GM19328 (cell line): ENCODE data around the gene ADAM19.

ENCODE experiments used
- ATAC-seq: cut with Tn5 transposase; IDR thresholded peaks from one replicate; pipeline ENCODE4 v1.9.1; 2021; ENCODE audit warnings: mild to moderate bottlenecking, moderate library complexity; ENCODE audit not compliant: unreplicated experiment

The ADAM19 gene

DNA sequence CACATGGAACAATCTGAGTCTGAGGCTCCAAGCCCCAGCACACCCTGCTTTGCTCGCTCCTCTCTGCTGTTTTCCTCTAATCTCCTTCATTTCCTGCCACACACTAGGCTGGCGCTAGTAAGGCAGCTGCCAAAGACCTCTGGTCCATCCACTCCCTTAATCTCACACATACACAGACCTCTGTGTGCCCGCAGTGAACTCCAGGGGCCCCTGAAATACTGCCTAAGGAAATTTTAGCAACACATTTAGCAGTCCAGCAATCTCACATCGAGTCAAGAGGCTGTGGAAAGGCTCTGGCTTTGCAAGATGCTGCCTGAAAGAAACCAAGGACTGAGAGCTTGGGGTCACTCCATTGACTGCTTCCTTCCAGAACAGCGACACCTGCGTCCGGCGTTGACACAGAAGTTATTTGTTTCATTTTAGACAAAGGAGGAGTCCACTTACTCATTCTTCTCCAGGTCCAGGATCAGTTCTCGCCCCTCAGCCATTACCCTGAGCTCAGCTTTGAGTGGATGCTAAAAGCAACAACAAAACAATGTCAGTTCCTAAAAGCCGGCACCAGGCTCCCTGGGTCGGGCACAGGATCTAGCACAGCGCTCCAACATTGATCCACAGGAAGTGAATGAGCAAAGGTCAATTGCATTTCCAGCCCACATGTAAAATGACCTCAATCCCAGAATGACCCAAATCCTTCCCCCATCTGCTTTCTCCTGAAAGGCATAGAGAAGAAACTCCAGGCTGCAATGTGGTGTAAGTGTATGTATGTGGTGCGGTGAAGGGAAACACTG is 11.5 kb downstream of the ADAM19 start:
- ATAC-seq = no peak

DNA sequence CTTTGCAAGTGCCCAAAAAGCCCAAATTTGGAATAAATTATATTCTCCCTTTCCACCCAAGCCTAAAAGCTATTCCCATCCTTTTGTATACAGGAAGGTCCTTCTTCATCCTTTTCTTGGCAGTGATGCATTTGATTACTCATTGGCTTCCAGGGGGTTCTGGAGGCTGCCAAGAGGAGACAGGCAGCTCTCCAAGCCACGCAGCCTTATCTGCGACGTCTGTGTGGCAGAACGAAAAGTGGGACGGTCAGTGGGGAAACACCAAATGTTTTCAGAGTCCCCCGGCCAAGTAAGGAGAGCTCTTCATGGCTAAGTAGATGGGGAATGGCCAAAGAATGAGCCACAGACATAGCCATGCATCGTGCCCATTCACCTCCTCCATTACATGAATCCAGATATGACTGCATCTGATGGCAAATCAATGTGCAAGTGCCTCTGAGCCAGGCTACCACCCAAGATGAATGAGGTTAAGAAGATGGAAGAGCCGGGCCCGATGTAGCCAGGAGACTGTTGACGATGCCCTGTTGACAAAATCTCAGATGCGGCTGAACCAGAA is 12.1 kb downstream of the ADAM19 start:
- ATAC-seq = no peak

DNA sequence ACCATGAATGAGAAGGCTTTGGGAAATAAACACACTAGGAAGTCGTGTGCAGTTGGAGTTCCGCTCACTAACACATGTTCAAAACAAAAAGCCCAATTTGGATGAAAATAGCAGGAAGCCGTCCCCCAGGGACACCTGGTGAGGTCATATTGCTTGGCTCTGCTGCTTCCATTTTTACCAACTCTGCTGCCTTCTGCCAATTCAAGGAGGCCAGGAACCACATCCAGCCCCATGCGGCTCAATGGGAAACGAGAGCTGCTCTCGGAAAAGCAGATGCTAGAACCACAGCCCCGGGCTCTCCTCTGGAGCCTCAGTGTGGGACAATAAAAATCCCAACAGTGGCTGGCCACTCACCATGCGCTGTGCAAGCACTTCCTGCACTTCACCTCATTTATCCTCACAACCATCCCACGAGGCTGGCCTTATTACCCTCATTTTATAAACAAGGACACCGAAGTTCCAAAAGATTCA is 13.4 kb downstream of the ADAM19 start:
- no peak for ATAC-seq

DNA sequence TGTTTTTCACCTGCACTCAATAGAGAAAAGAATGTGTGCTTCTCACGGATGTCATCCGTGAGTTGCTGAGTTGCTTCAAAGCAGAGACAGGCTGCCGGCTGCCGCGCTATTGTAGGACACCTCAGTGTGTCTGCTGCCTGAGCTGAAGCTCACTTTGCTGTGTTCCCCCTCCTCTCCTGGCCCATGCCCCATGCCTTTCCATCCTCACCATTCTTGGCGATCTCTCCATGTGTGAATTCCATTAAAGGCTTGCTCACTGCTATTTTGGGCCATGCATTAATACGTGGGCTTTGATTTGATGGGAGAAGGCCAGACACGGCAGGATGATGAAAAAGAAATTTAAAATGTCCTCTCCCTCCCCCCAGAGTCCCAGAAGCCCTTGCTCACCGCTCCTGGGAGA is 14.5 kb downstream of the ADAM19 start:
- ATAC-seq = no peak

DNA sequence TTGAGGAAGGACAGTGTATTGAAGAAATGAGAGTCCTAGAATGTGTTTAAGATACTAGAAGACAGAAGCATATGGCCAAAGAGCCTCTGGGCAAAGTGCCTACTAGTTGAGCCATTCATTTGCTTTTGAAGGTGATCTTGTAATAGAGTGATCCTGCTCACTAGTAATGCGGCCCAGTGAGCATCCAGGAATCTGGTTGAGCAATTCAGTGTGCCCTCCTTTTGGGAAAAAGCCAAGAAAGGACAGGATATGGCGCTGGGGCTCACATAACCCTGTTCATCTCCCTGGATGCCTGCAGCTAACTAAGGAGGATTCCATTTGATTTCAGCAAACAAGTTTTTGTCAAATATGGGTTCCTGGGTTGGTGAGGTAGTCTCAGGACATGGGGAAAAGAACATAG is 16.3 kb downstream of the ADAM19 start:
- ATAC-seq = no peak

DNA sequence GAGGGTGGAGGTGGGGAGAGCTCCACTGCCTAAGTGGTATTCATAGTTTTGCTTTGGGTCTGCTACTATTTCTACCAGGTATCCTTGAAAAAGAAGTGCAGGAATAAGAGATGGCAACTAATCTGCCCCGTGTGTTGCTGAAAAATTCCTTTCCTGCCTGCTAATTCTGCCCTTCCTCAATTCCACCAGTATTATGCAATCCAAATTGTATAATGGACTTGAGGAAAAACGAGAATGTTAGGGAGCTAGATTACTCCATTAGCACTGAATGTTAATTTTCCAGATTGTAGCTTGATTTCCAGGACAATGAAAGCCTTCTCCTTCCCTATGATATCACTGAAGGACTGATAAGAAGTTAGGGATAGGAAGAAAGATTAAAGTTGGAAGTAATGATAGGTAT is 16.9 kb downstream of the ADAM19 start:
- no peak for ATAC-seq

DNA sequence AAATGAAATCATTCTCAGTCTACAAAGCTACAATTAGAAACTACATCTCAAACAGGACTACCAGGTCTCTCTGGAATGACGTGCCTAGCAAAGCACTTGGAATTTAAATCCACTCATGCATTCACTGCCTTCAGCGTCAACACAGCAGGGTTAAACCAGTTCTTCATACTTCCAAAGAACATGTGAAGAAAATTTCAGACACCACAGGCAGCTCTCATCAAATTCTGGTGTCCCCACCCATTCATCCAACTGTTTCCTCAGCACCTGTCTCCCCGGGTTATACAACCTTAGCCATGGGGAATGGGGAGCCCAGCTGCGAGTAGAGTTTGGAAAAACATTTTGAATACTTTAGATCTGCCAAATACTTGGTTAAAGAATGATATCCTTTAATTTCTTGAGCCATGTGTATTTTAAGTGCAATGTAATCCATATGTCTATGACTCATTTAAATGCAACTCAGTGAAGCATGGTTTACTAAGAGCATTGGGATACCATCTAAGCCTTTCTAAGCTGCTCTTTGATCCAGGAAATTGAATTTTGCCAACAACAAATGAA is 17.5 kb downstream of the ADAM19 start:
- ATAC-seq = no peak

DNA sequence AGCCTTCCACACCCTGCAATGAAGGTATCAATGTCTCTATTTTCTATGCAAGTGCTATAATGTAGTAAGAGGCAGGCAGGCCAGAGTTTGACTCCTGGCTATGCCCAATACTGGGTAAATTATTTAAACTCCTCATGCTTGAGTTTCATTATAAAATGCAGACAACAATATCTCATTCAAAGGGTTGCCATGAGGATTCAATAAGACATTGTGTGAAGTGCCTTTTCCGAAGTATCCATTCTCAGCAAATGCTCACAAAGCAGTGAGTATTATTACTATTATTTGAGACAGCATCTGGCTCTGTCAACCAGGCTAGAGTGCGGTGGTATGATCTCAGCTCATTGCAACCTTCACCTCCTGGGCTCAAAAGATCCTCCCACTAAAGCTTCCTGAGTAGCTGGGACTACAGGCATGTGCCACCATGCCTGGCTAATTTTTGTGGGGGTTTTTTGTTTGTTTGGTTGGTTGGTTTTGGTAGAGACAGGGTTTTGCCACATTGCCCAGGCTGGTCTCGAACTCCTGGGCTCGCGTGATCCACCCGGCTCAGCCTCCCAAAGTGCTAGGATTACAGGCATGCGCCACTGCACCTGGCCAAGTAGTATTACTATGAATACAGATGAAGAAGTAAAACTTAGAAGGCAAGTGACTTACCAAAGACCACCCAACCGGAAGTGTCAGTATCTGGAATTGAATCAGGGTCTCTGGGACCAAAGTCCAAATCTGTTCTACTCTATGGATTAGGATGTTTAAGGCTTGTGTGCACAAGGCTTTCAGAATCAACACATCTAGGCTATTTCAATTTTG is 18.8 kb downstream of the ADAM19 start:
- ATAC-seq = no peak

DNA sequence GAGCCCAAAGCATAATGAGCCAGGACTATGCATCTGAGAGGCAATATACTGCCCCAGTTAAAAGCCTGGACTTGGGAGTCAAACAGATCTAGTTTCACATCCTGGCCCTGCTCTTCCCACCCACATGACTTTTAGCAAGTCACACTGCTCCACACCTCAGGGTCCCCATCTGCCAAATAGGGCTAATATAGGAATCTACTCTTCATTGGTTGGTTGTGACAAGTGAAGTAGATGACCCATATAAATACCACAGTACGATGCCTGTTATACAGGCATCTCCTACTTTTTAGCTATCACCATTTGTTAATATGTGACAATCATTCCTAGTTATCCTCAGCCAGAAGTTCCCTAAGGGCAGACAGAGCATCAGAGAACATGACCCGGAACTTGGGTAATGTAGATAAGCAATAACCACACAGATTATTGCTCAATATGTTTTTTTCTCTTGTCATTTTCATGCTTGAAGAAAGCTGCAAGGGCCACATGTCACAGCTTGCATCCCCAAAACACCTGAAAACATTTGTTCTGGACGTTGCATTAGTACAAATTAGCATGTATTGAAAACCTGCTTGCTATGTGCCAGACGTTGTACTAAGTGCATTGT is 20.4 kb downstream of the ADAM19 start:
- ATAC-seq = no peak

DNA sequence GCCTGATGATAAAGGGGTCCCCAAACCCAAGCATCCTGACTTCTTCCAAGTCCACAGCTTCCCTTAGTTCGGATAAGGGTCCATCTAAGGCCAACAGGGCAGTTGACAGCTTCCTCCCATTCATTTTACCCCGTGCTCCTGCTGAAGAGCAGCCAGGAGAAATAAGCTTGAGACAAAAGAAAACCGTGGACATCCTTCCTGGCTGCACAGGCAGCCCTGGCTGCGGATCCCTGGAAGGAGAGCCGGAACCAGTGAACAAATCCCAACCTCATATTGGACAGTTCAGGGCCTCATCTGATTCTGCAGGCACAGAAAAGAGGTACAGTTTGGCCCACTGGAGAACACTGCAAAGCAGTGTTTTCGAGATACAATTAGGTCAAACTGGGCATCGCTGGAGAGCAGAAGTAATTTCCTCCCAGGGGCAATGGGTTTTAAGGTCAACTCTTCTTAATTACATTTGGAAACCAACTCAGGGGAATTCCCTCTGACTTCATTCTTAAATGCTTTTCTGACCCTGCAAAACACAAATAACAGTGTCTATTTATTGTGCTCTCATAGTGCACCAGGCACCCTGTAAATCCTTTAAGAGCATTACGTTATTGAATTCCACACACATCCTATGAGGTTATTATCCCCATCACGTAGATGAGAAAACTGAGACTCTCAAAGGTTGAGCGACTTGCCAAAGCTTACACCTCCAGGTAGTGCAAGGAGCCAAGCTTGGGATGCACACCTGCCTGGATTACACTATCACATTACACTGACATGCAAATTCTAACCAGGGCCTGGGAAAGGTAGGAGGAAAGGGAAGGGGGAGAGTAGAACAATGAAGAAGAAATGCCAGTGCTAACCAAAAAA is 21.2 kb downstream of the ADAM19 start:
- no peak for ATAC-seq

DNA sequence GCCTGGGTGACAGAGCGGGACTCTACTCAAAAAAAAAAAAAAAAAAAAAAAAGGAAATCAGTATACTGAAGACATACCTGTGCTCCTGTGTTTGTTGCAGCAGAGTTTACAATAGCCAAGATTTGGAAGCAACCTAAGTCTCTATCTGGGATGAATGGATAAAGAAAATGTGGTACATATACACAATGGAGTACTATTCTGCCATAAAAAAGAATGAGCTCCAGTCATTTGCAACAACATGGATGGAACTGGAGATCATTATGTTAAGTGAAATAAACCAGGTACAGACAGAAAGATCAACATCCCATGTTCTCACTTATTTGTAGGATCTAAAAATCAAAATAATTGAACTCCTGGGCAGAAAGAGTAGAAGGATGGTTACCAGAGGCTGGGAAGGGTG is 22.9 kb downstream of the ADAM19 start:
- no peak for ATAC-seq

DNA sequence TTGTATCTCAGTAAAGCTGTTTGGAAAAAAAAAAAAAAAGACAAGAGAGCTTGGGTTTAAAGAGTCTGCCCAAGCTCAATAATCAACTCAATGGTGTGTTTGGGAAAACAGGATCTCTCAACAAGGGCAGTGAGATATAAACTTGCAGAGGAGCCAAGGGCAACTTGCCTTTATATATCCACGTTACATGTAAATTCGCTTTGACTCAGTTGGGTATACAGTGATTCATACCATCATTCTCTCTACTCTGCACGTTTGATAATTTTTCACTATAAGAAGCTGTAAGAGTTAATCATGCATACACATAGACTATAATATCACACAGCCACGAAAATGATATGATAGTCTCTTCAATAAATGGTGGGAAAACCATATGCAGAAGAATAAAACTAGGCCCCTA is 24.9 kb downstream of the ADAM19 start:
- no peak for ATAC-seq

DNA sequence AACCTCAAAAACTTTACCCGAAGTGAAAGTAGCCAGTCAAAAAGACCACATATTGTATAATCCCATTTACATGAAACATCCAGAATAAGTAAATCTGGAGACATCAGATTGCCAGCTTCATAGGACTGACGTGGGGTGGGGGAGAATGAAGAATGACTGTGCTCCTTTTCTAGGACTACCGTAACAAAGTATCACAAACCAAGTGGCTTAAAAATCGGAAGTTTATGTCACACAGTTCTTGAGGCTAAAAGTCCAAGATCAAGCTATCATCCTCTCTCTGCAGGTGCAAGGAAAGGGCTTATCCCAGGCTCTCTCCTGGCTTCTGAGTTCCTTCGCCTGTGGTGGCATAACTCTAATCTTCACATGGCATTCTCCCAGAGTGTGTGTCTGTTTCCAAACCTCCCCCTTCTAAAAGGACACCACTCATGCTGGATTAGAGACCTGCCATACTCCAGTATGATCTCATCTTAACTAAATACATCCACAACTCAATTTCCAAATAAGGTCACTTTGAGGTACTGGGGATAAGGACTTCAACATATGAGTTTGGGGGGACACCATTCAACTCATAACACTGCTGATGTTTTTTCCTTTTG is 25.5 kb downstream of the ADAM19 start:
- no peak for ATAC-seq

DNA sequence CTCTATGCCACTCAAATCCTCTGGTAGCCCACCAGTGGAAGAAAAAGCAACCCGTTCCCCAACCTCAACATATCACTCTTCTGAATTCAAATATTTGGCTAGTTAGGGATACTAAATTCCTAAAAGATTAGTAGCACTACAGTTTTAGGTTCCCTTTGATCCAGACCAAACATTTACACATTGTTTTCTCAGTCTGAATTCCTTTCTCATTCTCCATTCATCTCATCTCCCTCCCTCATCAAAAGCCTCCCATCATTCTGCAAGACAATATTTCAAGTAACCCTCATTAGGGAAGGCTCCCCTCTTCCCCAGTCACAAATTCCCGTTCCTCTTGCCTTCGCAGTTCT is 26.3 kb downstream of the ADAM19 start:
- ATAC-seq = no peak

DNA sequence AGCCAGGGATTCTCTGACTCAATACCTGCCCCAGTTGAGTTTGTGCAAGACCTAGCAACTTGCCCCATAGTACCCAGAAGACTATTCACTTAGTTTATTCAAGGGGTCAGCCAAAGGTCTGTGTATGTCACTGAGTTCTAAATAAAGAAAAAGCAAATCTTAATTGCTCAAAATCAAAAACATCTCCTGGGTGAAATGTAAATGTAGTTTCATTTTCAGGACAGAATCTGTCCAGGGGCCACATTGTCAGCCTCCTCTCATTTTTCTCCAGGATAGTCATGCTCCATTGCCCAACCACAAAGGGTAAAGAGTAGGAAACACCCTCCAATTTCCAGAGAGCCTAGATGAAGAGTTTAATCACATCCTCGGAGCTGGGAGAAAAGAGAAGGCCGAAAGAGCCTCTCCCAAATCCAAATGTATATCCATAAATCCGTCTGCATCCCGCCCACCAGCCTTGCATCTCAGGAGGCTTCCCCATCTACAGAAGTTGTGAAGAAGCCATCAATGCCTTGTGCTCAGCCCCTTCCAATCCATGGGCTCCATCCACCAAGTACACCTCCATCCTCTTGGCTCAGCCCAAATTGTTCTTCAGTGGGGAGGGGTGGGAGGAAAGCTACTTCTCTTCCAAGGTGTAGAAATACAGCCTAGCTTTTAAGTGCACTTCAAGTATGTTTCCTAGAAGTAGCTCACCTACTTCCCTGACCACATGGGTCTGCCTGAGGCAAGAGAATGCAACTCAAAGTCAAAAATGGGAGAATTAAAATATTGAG is 26.9 kb downstream of the ADAM19 start:
- ATAC-seq = no peak

DNA sequence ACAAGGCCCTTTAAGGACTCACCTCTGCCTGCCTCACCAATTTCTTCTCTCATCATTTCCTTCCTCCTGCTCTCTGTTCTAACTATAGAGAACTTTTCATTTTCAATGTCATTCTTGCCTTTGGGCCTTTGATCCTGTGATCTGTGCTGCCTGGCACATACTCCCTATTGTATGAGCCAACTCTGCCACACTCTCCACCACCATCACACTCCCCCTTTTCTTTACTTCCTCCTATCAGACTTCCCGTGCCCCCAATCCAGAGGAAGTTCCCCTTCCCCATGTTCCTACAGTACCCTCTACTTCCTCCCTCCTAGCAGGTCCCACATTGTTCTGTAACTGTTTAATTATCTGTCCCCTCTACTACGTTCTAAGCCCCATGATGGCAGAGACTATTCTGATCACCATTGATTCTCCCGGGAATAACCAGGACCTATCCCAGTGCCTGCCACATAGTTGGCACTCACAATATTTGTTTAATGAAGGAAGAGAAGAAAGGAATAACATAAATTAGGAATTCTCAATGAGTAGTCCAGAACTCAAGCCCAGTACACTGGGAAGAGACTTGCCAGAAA is 27.5 kb downstream of the ADAM19 start:
- ATAC-seq = no peak

DNA sequence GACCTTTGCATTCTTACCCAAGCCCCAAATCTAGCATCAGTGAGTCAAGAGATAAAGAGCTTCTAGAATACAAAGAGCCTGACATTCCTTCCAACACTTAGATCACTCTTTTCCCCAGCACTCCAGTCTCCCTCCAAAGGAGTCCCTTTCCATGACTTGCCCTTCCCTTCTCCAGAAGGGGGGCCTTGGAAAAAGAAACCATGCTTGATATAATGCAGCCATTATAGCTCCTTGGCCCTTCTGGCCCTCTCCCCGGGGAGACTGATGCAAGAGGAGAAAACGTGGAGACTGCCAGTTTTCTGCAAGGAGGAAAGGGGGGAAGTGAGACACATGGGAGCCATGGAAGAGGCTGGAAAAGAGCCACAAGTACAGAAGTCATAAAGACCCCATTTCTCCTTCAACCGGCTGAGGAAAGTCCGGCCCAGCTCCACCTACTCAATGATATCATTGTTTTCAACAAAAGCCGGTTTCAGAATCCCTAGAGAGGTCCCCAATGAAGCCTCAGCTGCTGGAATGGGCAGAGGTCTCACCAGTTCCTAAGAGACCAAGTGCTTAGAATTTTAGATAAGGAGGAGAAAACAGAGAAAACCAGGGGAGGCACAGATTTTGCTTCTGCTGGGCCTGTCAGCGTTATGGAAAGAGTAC is 29.0 kb downstream of the ADAM19 start:
- ATAC-seq = no peak

DNA sequence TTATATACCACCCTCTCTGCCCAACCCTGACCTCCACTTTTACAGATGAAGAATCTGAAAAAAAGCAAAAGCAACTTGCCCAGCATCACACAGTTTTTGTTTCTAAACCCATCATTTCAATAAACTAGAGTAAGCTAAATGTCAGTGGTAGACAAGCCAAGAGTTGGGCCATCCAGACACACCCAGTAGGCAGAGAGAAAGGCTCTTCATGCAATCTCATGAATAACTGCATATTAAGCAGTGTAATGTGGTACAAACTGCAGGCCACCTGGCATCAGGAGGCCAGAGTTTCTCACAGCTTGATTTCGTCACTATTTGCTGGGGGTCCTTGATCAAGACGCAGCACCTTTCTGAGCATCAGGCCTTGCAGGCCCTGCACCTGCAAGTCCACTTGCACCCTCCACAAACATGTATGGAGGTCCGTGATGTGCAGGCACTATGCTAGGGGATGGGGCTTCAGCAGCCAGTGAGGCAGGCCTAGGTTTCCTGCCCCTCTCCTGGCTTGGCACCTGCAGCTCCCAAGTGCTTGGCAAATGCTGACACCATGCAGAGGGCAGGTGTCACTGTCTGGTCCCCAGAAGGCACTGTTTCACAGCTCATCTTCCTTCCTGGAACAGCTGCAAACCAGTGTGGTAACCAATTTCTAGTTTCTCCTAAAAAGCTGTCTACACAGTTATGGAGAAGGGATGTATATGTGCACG is 29.8 kb downstream of the ADAM19 start:
- ATAC-seq = no peak
